GM19467 (cell line): ENCODE measurements around the gene TPM1.

Source experiments
- ATAC-seq: cut with Tn5 transposase; IDR thresholded peaks from one replicate; pipeline ENCODE4 v1.9.1; 2021; ENCODE audit warnings: mild to moderate bottlenecking, moderate library complexity; ENCODE audit not compliant: unreplicated experiment

The TPM1 gene

GRCh38 chr15:63072023-63072650 lies 29.6 kb downstream of the TPM1 start:
- no peak for ATAC-seq

GRCh38 chr15:63072809-63073277 lies 30.3 kb downstream of the TPM1 start:
- no peak for ATAC-seq

- no peak for ATAC-seq
Observed at GRCh38 chr15:63073497-63074172, 31.1 kb downstream of the TPM1 start.

- no peak for ATAC-seq
Observed at GRCh38 chr15:63075015-63075983, 32.8 kb downstream of the TPM1 start.

GRCh38 chr15:63075984-63076713 lies 33.6 kb downstream of the TPM1 start:
- ATAC-seq = no peak

- no peak for ATAC-seq
Observed at GRCh38 chr15:63076714-63077046, 34.1 kb downstream of the TPM1 start.

GRCh38 chr15:63077952-63078351 lies 35.4 kb downstream of the TPM1 start:
- ATAC-seq = no peak

GRCh38 chr15:63079947-63080626 lies 37.5 kb downstream of the TPM1 start:
- no peak for ATAC-seq

GRCh38 chr15:63080634-63081250 lies 38.2 kb downstream of the TPM1 start:
- no peak for ATAC-seq

- no peak for ATAC-seq
Observed at GRCh38 chr15:63082366-63082765, 39.8 kb downstream of the TPM1 start.

- ATAC-seq = no peak
Observed at GRCh38 chr15:63083044-63083443, 40.5 kb downstream of the TPM1 start.

GRCh38 chr15:63083541-63083940 lies 41.0 kb downstream of the TPM1 start:
- ATAC-seq = no peak

- no peak for ATAC-seq
Observed at GRCh38 chr15:63084806-63085205, 42.3 kb downstream of the TPM1 start.

GRCh38 chr15:63085289-63085688 lies 42.7 kb downstream of the TPM1 start:
- no peak for ATAC-seq

- no peak for ATAC-seq
Observed at GRCh38 chr15:63086271-63086670, 43.7 kb downstream of the TPM1 start.

GRCh38 chr15:63086947-63087346 lies 44.4 kb downstream of the TPM1 start:
- ATAC-seq = no peak

GRCh38 chr15:63088533-63089245 lies 46.1 kb downstream of the TPM1 start:
- ATAC-seq = no peak

- no peak for ATAC-seq
Observed at GRCh38 chr15:63089260-63090043, 46.9 kb downstream of the TPM1 start.

- no peak for ATAC-seq
Observed at GRCh38 chr15:63090472-63090871, 47.9 kb downstream of the TPM1 start.
